GM12878 (cell line): ENCODE measurements around the gene ATP4B. TPM values are rescaled to one million over a fixed set of nuclear protein-coding genes. Genes with fewer than 3 reads are reported as not detected.

ENCODE experiments used
- ATAC-seq: fragments of 200-7000 bp; cut with Tn5 transposase; 3 replicates; pipeline ENCODE4 v1.9.1; 2020; ENCODE audit warnings: mild to moderate bottlenecking, moderate library complexity
- BruUV-seq: library from RNA; stranded (reverse); fragments of 400-500 nt; replicated peaks from 2 replicates; lab custom pipeline; 2021; lab: Mats Ljungman, UMichigan
- CTCF ChIA-PET: fragments of 300-600 bp; sonication (Branson Sonifier 250); formaldehyde crosslinking; extraction: SDS; loops from one replicate; lab custom pipeline; 2021; ENCODE audit warnings: inconsistent platforms; lab: Yijun Ruan, JAX
- POLR2A ChIA-PET: fragments of 350-600 bp; formaldehyde crosslinking; extraction: SDS; loops from one replicate; lab custom pipeline; 2021; ENCODE audit warnings: inconsistent platforms; lab: Charles Lee
- RAD21 ChIA-PET: fragments of 300-600 bp; sonication (Branson Sonifier 250); formaldehyde crosslinking; loops from one replicate; lab custom pipeline; 2023; ENCODE audit warnings: antibody characterized with exemption; ENCODE audit not compliant: unreplicated experiment; lab: Charles Lee
- SMC1A ChIA-PET: fragments of 300-600 bp; sonication (Branson Sonifier 250); formaldehyde crosslinking; loops from one replicate; lab custom pipeline; 2023; ENCODE audit not compliant: unreplicated experiment, uncharacterized antibody; lab: Charles Lee
- DNase-seq: peaks from one replicate; pipeline ENCODE4 v3.0.0-alpha.2; 2011; ENCODE audit warnings: low read depth, low spot score
- FAIRE-seq: peaks from 3 replicates; lab custom pipeline; 2011; peaks lifted over from hg19 to GRCh38; lab: Jason Lieb, UNC
- H2AFZ ChIP-seq: 2 replicates; pipeline ENCODE4 v1.6.0; 2011; ENCODE audit warnings: low read depth, low read length, control low read depth; ENCODE audit not compliant: control insufficient read depth
- H3K27ac ChIP-seq: 2 replicates; pipeline ENCODE4 v1.5.1; 2011; ENCODE audit warnings: control low read depth; ENCODE audit not compliant: control insufficient read depth, insufficient read depth
- H3K27me3 ChIP-seq, 2 experiments: replicated peaks in 1 of 2; 2 replicates each; pipeline versions ENCODE4 v1.6.0 to v1.6.1; 2011; ENCODE audit warnings: low read length in 1 of 2; ENCODE audit not compliant: control insufficient read depth in 2 of 2, insufficient read depth in 2 of 2
- H3K36me3 ChIP-seq, 2 experiments: 2 replicates each; pipeline ENCODE4 v1.5.1; 2011; ENCODE audit warnings: low read length in 1 of 2; ENCODE audit not compliant: control insufficient read depth in 2 of 2, insufficient read depth in 2 of 2
- H3K4me1 ChIP-seq: 2 replicates; pipeline ENCODE4 v1.6.1; 2011; ENCODE audit warnings: mild to moderate bottlenecking, low read length, moderate library complexity, mixed read lengths; ENCODE audit not compliant: control insufficient read depth, insufficient read depth
- H3K4me2 ChIP-seq: 2 replicates; pipeline ENCODE4 v1.6.0; 2011; ENCODE audit warnings: control low read depth; ENCODE audit not compliant: control insufficient read depth, insufficient read depth
- H3K4me3 ChIP-seq: fragments of 200-600 bp; sonication (generic); 2 replicates; pipeline ENCODE4 v1.5.1; 2016
- H3K79me2 ChIP-seq: 2 replicates; pipeline ENCODE4 v1.6.0; 2011; ENCODE audit warnings: low read length; ENCODE audit not compliant: control insufficient read depth, insufficient read depth
- H3K9ac ChIP-seq: 2 replicates; pipeline ENCODE4 v1.8.0; 2011; ENCODE audit warnings: low read length, control low read depth, mixed read lengths; ENCODE audit not compliant: control insufficient read depth, insufficient read depth
- H3K9me3 ChIP-seq: replicated peaks from 3 replicates; pipeline ENCODE4 v1.5.1; 2011; ENCODE audit warnings: mild to moderate bottlenecking, low read length; ENCODE audit not compliant: control insufficient read depth, insufficient read depth
- H4K20me1 ChIP-seq: 2 replicates; pipeline ENCODE4 v1.6.0; 2011; ENCODE audit not compliant: control insufficient read depth, insufficient read depth
- ATF3 ChIP-seq: IDR thresholded peaks from 2 replicates; pipeline ENCODE4 v1.6.1; 2011; ENCODE audit warnings: low read depth, mild to moderate bottlenecking, low read length, moderate library complexity, borderline replicate concordance; ENCODE audit errors: extremely low read depth
- CBFB ChIP-seq: IDR thresholded peaks from 2 replicates; pipeline ENCODE4 v1.6.1; 2016; ENCODE audit warnings: antibody characterized with exemption, low read depth
- CEBPZ ChIP-seq: fragments of 150-350 bp; IDR thresholded peaks from 2 replicates; pipeline ENCODE4 v1.6.1; 2016; ENCODE audit warnings: low read depth, low read length
- EED ChIP-seq: sonication (generic); IDR thresholded peaks from 2 replicates; pipeline ENCODE4 v1.6.1; 2016; ENCODE audit warnings: antibody characterized with exemption, low read depth
- ELK1 ChIP-seq: IDR thresholded peaks from 2 replicates; pipeline ENCODE4 v1.6.1; 2012; ENCODE audit warnings: low read depth, low read length, improper control_type of control experiment
- HDGF ChIP-seq: fragments of 450-650 bp; IDR thresholded peaks from 2 replicates; pipeline ENCODE4 v1.6.1; 2016; ENCODE audit warnings: antibody characterized with exemption
- MEF2A ChIP-seq: IDR thresholded peaks from 2 replicates; pipeline ENCODE4 v1.6.1; 2011; ENCODE audit warnings: low read depth, mild to moderate bottlenecking, low read length, moderate library complexity; ENCODE audit not compliant: insufficient read depth
- RB1 ChIP-seq: fragments of 450-650 bp; formaldehyde crosslinking; IDR thresholded peaks from 2 replicates; pipeline ENCODE4 v1.6.1; 2017; ENCODE audit warnings: mild to moderate bottlenecking, borderline replicate concordance
- REST ChIP-seq: IDR thresholded peaks from 2 replicates; pipeline ENCODE4 v1.6.1; 2012; ENCODE audit warnings: mild to moderate bottlenecking, low read depth, low read length
- SIN3A ChIP-seq: IDR thresholded peaks from 2 replicates; pipeline ENCODE4 v1.6.1; 2012; ENCODE audit warnings: low read depth, low read length, improper control_type of control experiment
- STAT1 ChIP-seq: fragments of 450-650 bp; conservative IDR thresholded peaks from 2 replicates; pipeline ENCODE4 v1.6.1; 2014; ENCODE audit warnings: antibody characterized with exemption, mild to moderate bottlenecking
- ZBED1 ChIP-seq: IDR thresholded peaks from 2 replicates; pipeline ENCODE4 v1.6.1; 2016; ENCODE audit warnings: borderline replicate concordance
- WGBS: methylation state at CpG from one replicate; pipeline ENCODE4 v1.1.6; 2016; ENCODE audit warnings: low lambda C conversion rate; ENCODE audit not compliant: insufficient replicate concordance, insufficient coverage; ENCODE audit errors: missing lambda C conversion rate; 5-methylcytosine and 5-hydroxymethylcytosine counted together
- in situ Hi-C: fragments of 300-500 bp; cut with MboI; formaldehyde crosslinking; loops from 9 replicates; pipeline ENCODE4 v1.14.3; 2018; ENCODE audit warnings: mixed read lengths
- intact Hi-C: fragments of 100-400 bp; cut with micrococcal nuclease; formaldehyde crosslinking; loops from one replicate; pipeline ENCODE4 v1.14.2; 2022; ENCODE audit not compliant: unreplicated experiment
- polyA plus RNA-seq, 11 experiments: library from polyadenylated mRNA; depleted of rRNA in 4 of 11; unstranded in 6 of 11; stranded (reverse) in 5 of 11; fragments of >200 nt; fragmentation: Nextera tagmentation in 4 of 11; fragmentation: Illumina TruSeq in 1 of 11; extraction: Ambion mirVana in 4 of 11; extraction: Trizol in 1 of 11; gene quantifications; 1 replicate in 1 of 11; 2 replicates in 10 of 11; pipeline versions ENCODE4 v1.2.1 to v1.2.3, GENCODE V29; 2011 to 2016; ENCODE audit warnings: inconsistent platforms in 2 of 11, missing spikeins in 2 of 11, low read depth in 1 of 11
- total RNA-seq, 4 experiments: library from RNA; depleted of rRNA in 3 of 4; stranded (reverse); fragments of >200 nt in 3 of 4; fragmentation: Illumina TruSeq in 1 of 4; extraction: Trizol in 1 of 4; gene quantifications; 2 replicates each; pipeline versions ENCODE4 v1.2.1 to v1.2.3, GENCODE V29; 2013 to 2021

ATP4B gene
- total and polyA plus RNA-seq, 10 of the 15 experiments (the other 5 are each of a cell fraction or from before 2014, with no cell fraction given) = 0.05 to 0.33 (median 0.20) TPM; not detected in 4

GRCh38 chr13:113620036-113620796 is 37.8 kb downstream of the ATP4B start:
- RAD21 ChIA-PET = no interaction called here
- Histone ChIP-seq H3K27me3 (no peaks in the 10 kb centered on the region), H3K9me3 (no peaks in the 10 kb centered on the region), H3K9ac (no peak overlapping the region), H2AFZ (no peak overlapping the region), H3K27ac (no peak overlapping the region), H3K4me3 (no peak overlapping the region), H4K20me1 (no peaks in the 10 kb centered on the region), H3K4me1 (no peaks in the 10 kb centered on the region), H3K4me2 (no peak overlapping the region), H3K36me3 (peaks cover 13 to 21% of the 10 kb centered on the region in 2 experiments; a peak in 3 of 4 replicates), H3K79me2 (peaks cover 10% of the 10 kb centered on the region)
- SMC1A ChIA-PET = no interaction called here
- WGBS = 91% methylated on average over 15 of the region's 15 CpGs
- intact Hi-C loops = no loop called here
- in situ Hi-C loops = no loop called here
- BruUV-seq = no TSS peak
- CTCF ChIA-PET = no interaction called here
- POLR2A ChIA-PET = no interaction called here
- TF ChIP-seq ZBED1 (no peak), CBFB (no peak), STAT1 (no peak), EED (no peak), HDGF (no peak), ELK1 (no peak), CEBPZ (no peak), RB1 (no peak), ATF3 (no peak), SIN3A (no peak), MEF2A (no peak), REST (no peak)
- ATAC-seq = no peak
- no peak for DNase-seq
- no peak for FAIRE-seq
